ENCODE results near the gene IL23R.
A peak's percentile ranks its signal among the peaks of the same experiment; 100 is the strongest.

The IL23R gene

DNA sequence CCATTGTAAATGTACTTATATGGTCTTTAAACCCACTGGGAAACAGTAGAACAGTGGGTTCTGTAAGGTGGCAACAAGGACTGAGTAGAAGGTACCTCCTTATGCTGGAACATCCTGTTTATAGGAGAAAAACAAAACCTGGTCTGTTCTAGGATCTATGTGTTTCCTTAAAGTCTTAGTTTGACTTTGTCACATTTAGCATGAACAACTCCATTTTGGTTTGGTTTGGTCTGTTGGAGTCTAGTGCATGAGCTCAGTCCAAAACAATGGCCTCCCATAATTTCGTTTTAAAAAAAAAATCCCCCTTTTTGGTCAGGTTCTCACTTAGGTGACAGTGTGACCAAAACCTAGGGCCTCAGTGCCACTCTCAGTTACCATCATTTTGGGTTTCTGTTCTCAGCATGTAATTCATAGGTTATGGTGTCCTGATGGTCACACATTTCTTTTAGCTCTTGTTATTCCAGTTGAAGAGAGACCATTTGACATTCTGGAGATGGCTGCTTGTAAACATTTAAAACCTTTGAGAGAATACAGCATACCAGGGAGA, 75.0 kb downstream of the IL23R start:
- no peak for DNase-seq (ENCODE audit: low read depth)

DNA sequence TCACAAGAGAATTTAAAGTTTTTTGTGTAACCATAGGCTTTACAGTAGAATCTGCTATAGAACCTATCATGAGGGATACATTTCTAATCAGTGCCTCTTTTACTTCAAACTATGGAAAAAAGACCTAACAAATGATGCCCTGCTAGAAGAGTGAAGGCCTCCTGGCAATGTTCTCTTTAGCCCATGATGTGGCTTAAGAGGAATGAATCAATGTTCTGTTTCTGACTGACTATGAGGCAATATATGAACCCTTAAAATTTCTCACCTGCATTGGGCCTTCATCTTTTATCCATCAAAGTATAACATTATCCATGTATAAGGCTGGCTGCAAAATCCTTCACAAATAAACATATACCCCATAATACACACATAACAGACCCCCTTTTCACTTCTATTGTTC, 75.8 kb downstream of the IL23R start:
- DNase-seq (ENCODE audit: low read depth): no peak

DNA sequence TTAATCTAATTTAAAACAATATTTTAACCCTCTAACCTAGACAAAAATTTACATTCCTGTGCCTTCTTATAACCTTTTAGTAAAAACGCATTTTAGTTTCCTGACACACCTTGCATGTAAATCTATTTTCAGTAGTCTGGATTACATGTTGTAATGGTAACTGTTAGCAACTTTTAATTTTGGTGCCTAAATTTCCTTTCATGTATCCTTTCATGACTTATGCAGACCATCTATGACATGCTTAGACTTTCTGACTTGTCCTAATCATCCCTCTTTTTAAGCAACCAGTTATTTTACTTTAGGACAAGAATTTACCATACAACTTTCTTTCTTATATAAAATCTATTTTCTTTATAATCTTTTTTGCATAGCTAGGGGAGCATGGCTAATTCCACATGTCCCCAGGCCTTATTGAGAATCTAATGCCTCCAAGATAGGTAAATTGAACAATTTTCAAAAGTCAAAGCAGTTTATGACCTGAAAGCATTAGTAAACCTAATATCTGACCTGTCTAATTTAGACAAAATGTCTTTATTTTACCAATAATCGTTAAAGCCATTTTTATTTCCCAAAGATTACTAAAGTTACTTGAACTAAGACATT, 83.9 kb downstream of the IL23R start:
- no peak for DNase-seq (ENCODE audit: low read depth)

DNA sequence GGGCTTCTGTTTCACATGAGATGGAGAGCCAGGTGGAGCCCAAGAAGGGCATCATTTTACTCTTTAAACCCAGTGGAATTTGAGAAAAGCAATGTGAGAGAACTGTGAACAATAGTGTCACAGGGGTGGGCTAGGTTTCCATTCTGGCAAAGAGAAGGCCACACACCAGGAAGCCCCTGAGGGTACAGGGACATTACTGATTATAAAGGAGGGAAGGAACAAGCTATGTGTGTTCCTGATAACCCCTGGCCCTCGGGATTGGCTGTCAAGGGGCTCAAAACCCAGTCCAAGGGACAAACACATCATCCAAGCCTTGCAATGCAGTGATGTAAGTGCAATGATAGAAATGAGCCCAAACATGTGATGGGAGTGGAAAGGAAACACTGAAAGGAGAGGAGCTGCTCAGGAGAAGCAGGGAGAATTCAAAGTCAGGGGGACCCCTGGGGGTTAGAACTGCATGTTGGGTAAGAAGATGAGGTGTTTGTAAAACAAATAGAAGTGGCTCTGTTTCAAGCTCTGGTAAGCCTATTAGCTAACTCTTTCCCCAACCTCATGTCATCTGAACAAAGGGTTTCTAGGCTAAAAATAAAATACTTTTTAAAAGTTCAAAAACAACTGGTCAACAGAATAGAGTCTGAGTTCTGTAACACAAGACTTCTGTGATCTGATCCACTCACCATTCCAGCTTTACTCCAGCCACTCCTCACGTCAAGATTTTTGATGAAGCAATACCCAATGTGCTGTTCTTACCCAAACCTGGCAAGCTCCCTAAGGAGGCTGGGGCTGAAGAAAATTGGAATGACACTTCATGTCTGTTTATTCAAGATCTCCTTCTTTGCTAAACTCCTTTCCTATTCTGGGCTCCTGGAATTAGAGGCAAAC, 90.3 kb downstream of the IL23R start:
- DNase-seq (ENCODE audit: low read depth): peak; percentile 8

DNA sequence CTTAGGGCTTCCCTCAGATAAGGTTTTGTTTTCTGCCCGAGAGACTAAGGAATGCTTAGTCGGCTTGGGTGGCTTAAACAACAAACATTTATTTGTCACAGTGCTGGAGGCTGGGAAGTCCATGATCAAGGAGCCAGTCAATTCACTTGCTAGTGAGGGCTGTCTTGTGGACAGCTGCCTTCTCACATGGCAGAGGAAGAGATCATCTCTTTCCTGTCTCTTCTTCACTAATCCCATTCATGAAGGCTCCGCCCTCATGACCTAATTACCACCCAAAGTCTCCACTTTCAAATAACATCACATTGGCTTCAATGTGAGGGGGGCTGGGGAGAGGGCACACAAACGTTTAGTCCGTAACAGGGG, 90.9 kb downstream of the IL23R start:
- DNase-seq (ENCODE audit: low read depth): no peak

DNA sequence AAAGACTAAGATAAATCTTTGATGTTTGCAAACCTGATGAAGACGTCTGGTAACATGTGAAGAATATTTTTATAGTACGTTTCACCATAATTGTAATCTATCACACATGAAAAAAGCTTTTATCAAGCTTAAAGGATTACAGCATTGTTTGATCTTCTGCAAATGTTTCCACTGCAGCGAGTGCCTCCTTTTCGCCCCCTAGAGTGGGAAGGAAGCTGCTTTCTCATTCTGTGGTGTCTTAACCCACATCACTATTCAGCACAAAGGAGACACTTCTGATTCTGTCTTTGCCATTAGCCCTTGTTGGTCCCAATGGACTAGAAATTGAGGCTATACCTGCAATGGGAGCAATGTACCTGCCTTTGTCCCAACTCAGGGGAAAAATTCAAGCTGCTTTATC, 95.4 kb downstream of the IL23R start:
- DNase-seq (ENCODE audit: low read depth): no peak

DNA sequence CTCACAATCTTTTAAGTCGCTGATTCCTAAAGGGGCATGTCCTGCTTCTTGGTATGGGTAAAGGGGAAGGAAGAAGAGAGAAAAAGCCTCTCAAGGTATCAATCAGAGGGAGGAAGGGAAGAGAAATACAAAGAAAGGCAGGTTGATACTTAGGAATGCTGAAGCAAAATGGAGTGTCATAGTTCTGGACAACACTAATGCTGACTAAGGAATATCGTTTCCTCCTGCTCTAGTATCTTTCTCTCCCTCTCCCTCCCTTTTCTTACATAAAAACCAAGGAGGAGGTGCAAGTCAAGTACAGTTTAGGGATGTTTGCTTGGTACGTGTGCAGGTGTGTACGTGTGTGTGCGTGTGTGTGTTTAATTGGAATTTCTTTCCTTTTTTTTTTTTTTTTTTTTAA, 96.5 kb downstream of the IL23R start:
- no peak for DNase-seq (ENCODE audit: low read depth)

DNA sequence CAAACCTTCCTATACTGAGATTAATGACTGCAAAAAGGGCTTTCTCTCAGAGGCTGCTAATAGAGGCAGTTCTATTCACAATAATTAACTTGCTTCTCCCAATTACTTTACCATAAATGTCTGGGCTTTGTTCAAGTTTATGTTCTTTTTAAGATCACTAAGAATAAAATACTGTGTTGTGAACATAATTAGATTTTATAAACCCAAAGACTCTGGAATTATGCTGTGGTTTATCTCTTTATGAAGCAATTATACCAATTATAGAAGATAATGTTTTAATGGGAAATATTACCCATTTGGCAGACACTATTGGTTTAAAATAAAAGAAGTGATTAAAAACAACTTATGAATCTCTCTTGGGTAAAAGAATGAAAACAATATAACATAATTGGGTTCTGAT, 97.9 kb downstream of the IL23R start:
- DNase-seq (ENCODE audit: low read depth): no peak

DNA sequence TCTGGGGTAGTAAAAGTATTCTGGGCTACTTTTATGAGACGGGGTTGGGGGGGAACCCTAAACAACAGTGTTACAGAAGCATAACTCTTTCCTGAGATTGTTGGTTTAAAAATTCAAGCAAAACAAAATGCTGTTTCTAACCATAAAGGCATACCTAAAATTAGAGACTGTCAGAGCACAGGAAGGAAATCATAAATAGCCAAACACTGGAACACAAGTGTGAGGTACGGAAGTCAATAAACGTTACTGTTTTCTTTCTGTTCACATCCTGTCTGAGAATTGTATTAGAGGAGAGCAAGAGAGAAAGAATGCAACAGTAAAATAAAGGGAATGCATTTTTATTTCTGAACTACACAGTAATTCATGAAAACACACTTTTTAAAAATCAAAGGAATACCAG, 98.6 kb downstream of the IL23R start:
- DNase-seq (ENCODE audit: low read depth): no peak

DNA sequence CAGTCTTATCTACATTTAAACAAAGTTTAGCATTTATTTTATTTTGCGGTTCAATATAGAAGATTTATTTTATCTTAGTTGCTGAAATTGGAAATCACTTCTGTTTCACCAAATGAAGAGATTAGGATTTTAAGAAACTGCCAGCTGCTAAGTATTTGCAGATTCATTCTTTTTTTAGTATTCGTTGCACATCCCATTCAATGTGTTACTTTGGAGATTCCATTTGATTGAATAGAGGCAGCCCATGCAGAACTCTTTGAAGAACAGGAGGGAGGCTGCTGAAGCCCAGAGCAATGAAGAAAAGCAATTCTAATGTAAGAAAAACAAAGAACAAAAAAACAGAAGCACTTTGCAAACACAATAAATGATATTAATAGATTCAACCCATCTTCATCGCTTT, 102.8 kb downstream of the IL23R start:
- DNase-seq (ENCODE audit: low read depth): no peak

DNA sequence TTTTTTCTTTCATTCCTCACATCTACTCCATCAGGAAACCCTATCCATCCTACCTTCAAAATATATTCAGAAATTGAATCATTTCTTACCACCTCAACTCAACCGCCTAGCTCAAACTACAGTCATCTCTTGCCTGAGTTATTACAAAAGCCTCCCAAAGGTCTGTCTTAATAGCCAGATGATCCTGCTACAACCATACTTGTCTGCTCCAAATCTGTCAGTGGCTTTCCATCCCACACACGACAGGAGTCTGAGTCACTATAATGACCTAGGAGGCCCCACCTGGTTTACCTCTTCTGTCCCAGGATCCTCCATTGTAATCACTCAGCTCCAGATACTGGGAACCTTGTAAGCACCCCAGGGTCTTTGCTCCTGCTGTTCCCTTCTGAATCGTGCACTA, 104.3 kb downstream of the IL23R start:
- DNase-seq (ENCODE audit: low read depth): no peak

DNA sequence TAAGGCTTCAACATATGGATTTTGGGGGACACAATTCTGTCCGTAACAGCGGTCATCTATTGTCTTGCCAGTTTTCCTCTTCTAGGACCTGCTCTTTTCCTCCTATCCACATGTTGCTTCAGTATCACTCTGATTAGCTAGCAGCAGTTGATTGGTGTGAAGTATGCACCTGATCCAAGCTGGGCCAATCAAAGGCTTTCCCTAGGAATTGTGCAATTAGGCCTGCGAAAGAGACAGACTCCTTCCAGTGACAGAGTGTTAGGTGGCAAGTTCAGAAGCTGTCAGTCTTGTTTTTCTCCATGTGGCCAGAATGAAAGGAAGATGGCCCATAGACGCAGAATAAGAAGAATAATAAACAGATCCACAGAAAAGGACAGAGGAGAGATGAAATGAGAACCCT, 107.3 kb downstream of the IL23R start:
- DNase-seq (ENCODE audit: low read depth): no peak

DNA sequence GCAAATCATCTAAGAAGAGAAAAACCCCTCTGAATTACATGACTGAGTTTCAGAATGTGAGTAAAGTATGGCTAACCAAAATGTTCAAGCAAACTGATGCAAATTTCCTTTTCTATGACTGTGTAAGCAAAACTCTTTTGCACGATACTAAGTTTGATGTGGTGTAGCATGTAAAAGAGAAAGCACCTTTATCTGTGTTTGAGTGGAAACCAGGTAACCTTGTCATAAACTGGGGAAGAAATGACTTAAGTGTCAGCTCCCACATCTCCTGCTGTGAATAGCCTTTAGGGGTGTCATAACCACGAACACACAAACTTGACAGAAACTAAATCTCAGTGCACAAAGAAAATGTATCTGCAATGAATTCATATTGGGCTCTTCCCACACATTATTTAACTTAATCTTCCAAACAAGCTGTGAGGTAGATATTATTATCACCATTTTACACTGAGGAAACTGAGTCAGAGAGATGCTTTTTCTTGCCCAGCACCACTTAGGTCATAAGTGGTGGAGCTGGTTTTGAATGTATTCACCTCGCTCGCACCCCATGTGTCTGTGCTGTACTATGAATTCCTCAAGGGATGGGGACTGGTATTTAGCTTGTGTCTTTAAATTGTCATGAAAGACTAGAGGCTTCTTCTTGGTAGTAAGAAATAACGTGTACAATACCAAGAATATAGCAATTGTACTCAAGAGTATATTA, 108.5 kb downstream of the IL23R start:
- no peak for DNase-seq (ENCODE audit: low read depth)

DNA sequence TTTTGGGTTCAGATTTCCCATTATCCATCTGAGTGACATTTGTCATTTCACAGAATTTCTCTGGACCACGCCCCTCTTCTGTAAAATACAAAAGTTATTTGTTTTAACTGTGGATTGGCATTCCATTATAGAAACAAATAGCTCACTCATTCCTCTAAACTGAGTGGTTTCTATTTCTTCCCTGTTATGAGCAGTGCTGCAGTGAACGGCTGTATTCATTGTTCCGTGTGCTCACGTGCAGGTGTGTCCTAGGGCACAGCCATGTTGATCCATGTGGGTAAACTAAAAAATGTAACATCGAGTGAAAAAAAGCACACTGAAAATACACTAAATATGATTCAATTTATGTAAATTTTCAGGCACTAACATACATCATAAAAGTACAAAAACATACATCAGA, 114.4 kb downstream of the IL23R start:
- DNase-seq (ENCODE audit: low read depth): no peak

DNA sequence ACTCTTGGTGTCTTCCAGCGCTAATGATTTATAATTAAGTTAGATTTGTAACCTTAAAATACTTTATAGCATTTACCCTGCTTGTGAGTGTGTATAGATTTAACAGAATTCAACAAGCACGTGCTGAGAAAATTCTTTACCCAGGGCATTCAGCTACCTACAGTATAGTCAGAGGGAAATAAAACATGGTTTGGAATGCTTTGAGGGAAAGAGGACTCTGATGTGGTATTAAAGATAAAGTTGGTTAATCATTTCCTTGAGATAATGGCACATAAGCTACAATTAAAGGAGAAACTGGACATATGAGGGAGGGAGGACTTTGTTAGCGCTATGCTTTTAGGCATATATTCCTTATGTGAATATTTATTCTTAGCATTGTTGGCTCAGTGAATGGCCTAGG, 115.0 kb downstream of the IL23R start:
- no peak for DNase-seq (ENCODE audit: low read depth)

DNA sequence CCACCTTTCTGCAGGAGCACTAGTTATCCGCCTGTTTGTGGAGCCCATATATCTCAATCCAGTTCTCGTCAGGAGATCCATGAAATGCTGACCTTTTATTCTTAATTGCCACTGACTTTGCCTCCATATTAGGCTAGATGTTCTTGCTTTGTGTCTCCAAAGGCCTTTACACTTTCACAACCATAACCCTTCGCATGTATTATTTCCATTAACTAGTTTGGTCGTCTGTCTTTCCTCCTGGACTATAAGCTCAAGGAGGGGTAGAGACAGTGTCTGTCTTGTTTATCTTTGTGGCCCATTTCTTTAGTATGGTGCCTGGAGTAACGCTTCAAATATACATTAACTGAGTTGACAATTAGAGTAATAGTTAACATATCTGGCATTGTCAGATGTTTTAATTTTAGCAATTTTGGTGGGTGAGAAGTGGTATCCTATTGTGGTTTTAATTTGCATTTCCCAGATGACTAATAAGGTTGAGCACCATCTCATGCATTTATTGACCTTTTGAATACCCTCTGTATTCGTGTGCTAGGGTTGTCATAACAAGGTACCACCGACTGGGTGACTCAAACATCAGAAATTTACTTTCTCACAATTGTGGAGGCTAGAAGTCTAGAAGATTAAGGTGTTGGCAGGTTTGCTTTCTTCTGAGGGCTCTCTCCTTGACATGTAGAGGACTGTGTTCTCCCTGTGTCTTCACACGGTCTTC, 119.7 kb downstream of the IL23R start:
- DNase-seq (ENCODE audit: low read depth): no peak

DNA sequence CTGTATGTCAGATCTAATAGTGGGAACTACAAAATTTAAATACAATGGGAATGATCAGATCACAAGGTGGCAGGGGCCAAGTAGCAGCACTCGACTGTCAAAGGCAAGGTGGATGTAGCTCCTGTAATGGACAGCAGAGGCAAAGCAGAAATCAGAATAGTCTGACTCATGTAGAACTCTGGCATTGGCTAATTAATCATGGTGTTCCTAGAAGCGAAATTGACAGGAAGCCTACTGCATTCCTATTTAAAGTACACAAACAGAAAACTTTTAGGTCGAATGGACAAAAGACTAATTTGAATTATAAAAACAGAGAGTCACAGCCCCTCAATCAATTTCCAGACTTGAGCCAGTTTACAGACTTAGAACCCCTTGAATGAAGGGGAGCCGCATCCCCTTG, 124.0 kb downstream of the IL23R start:
- no peak for DNase-seq (ENCODE audit: low read depth)

DNA sequence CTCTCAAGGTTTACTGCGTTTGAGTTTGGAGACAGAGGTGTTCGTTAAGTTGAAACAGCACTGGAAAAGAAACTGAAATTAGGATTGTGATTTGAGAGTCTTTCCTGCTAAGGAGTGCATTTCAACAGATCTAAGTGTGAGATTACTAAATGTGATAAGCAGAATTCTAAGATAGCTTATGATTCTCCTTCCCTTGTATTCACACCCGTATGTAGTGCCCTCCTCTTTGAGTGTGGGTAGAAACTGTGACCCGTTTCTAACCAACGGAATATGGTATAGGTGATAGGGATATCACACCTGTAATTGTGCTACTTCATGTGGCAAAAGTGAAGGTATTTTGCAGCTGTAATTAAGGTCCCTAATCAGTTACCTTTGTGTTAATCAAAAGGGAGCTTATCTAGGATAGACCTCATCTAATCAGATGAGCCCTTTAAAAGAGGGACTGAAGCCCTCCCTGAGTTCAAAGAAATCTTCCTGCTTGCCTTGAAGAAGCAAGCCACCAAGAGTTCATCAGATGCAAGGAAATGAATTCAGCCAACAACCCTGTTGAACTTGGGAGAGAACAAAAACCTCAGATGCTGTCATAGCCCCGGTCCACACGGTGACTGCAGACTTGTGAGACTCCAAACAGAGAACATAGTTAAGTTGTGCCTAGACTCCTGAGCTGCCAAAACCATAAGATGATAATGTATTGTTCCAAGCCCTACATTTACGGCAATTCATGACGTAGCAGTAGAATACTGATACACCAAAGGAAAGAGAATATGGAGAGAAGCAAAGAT, 128.8 kb downstream of the IL23R start:
- DNase-seq (ENCODE audit: low read depth): no peak

DNA sequence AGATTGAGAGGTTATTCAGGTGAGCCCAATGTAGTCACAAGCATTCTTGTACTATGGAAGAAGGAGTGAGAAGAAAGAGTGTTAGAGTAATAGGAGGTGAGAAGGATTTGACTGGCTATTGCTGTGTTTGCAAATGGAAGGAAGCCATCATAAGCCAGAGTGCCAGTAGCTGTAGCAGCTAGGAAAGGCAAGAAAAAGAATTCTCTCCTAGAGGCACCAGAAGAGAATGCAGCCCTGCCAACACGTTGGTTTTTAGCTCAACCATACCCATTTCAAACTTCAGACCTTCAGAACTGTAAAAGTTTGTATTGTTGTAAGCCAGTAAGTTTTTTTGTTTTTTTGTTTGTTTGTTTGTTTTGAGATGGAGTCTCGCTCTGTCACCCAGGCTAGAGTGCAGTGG, 132.5 kb downstream of the IL23R start:
- DNase-seq (ENCODE audit: low read depth): no peak

DNA sequence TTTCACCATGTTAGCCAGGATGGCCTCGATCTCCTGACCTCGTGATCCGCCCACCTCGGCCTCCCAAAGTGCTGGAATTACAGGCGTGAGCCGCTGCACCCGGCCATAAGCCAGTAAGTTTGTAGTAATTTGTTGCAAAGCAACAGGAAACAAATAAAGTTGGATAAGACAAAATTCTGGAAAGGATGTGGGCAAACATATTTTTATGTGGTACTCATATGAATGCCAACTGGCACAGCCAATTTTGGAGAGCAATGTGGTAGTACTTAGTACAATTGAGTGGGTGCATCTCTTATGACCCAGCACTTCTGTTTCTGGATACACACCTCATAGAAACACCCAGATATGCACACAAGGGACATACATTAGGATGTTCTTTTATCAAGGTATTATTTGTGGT, 133.0 kb downstream of the IL23R start:
- DNase-seq (ENCODE audit: low read depth): no peak

DNA sequence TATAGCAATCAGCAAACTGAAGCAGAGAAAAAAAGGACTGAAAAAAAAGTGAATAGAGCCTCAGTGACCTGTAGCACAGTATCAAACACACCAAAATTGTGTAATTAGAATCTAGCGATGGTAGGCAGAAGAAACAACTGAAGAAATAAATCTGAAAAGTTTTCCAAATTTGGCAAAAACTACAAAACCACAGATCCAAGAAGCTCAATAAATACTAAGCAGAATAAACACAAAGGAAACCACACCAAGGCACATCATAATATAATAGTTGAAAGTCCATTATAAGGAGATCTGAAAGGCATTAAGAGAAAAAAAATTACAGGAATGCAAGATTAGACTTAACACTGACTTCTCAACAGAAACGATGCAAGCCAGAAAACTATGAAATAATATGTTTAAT, 134.3 kb downstream of the IL23R start:
- no peak for DNase-seq (ENCODE audit: low read depth)

DNA sequence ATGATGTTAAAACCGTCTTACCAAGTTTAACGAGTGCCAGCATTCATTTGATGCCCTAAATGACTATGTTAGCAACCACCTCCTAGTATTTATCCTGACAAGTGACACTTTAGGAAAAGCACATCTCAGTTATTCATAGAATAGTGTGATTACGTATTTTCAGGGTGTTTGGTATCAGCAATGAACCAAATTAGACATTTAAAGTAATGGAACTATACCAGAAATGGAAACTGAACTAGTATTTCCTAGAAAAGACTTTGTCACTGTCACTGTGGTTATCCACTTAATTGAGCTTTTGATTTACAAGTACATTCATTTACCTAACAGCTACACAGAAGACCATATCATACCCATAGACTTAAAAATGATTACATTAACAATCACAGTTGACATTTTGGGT, 137.8 kb downstream of the IL23R start:
- DNase-seq (ENCODE audit: low read depth): no peak

All from iris pigment epithelial cell (primary cell).